Bronchial epithelial cell (primary cell): ENCODE data around the gene NELL1. TPM values are rescaled to one million over a fixed set of nuclear protein-coding genes. Genes with fewer than 3 reads are reported as not detected.

ENCODE experiments used
- DNase-seq: peaks from one replicate; pipeline ENCODE4 v3.0.0-alpha.2; 2010; ENCODE audit warnings: low read depth
- FAIRE-seq: peaks from 2 replicates; lab custom pipeline; 2011; peaks lifted over from hg19 to GRCh38; lab: Jason Lieb, UNC
- H3K27me3 ChIP-seq: 2 replicates; pipeline ENCODE4 v1.5.1; 2011; ENCODE audit warnings: low read length; ENCODE audit not compliant: control insufficient read depth, insufficient read depth
- H3K36me3 ChIP-seq: 2 replicates; pipeline ENCODE4 v1.5.1; 2011; ENCODE audit warnings: low read length; ENCODE audit not compliant: control insufficient read depth, insufficient read depth
- H3K4me3 ChIP-seq: 2 replicates; pipeline ENCODE4 v1.5.1; 2011; ENCODE audit warnings: mild to moderate bottlenecking, low read depth, low read length, control low read depth
- total RNA-seq: library from RNA; depleted of rRNA; stranded (reverse); fragments of >200 nt; gene quantifications from 2 replicates; pipeline ENCODE4 v1.2.1, GENCODE V29; 2014
- TF ChIP-seq, protein P1 (sequence below): IDR thresholded peaks from 2 replicates; pipeline ENCODE4 v1.5.1; 2011; ENCODE audit warnings: mild to moderate bottlenecking, moderate library complexity, low read length, control low read depth, inconsistent platforms; ENCODE audit not compliant: insufficient read depth, severe bottlenecking

NELL1 gene
- total RNA-seq, 1 donor from 2014 or later = not detected

DNA sequence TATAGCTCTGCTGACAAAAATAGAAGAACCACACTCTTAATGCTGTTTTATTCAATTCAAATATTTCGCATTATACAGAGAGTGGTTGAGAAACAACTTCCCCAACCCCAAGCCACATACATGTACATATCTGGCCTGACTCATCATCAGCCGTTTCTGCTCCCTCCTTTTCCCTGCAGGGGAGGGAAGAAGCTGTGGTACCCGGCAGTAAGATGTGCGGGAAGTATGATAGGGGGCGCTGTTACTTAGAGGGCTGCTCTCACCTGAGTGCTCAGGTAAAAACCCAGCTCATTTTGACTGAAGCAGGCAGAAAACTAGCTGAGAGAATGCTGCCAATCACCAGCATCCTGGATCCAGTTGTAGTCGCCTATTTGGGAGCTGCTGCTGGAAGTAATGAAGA, 85.5 kb downstream of the NELL1 start:
- H3K36me3 ChIP-seq = no peaks in the 10 kb centered on the region
- no peak for FAIRE-seq
- no peaks in the 10 kb centered on the region for H3K27me3 ChIP-seq
- DNase-seq = peak; percentile 37
- TF ChIP-seq, protein P1, sequence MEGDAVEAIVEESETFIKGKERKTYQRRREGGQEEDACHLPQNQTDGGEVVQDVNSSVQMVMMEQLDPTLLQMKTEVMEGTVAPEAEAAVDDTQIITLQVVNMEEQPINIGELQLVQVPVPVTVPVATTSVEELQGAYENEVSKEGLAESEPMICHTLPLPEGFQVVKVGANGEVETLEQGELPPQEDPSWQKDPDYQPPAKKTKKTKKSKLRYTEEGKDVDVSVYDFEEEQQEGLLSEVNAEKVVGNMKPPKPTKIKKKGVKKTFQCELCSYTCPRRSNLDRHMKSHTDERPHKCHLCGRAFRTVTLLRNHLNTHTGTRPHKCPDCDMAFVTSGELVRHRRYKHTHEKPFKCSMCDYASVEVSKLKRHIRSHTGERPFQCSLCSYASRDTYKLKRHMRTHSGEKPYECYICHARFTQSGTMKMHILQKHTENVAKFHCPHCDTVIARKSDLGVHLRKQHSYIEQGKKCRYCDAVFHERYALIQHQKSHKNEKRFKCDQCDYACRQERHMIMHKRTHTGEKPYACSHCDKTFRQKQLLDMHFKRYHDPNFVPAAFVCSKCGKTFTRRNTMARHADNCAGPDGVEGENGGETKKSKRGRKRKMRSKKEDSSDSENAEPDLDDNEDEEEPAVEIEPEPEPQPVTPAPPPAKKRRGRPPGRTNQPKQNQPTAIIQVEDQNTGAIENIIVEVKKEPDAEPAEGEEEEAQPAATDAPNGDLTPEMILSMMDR = no peak
- H3K4me3 ChIP-seq = no peak overlapping the region

DNA sequence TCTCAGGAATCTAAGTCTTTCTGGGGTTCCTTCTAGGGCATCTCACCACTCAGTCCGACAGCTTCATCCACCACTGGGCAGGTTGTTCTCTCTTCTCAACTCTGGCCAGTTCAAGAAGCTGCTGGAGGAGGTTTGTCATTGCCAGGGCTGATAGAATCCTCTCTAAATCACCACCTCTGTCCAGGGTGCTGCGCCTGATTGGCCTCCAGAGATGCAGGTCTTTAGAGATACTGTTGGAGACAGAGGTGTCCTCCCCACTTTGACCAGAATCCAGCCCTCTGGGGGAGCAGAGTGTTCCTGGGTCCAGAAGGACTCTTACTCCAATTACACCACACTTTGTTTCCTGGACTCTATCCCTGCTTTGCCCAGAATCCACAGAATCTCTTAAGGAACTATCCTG, 90.2 kb downstream of the NELL1 start:
- Histone ChIP-seq H3K4me3 (no peak overlapping the region), H3K36me3 (no peaks in the 10 kb centered on the region), H3K27me3 (no peaks in the 10 kb centered on the region)
- FAIRE-seq (no peak), DNase-seq (no peak)
- TF ChIP-seq, protein P1 = no peak

DNA sequence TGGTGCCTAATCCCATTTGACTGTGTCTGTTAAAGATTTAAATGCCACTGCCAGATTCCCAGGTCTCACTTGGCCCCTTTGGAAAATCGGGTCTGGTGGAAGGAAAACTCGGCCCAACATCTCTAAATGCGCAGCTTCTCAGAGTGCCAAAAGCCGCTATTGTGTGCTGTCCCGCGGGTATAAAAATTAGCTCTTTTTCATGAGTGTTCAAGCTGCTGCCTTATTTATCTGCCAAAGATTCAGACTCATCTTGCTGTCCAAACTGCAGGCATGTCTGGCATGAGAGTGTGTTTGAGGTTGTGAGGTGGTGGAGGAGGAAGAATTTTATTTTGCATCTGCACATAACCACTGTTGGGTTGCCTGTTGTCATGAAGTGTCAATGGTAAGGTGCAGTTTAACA, 91.4 kb downstream of the NELL1 start:
- DNase-seq (no peak), FAIRE-seq (no peak)
- Histone ChIP-seq H3K4me3 (no peak overlapping the region), H3K27me3 (no peaks in the 10 kb centered on the region), H3K36me3 (no peaks in the 10 kb centered on the region)
- TF ChIP-seq, protein P1 = no peak

DNA sequence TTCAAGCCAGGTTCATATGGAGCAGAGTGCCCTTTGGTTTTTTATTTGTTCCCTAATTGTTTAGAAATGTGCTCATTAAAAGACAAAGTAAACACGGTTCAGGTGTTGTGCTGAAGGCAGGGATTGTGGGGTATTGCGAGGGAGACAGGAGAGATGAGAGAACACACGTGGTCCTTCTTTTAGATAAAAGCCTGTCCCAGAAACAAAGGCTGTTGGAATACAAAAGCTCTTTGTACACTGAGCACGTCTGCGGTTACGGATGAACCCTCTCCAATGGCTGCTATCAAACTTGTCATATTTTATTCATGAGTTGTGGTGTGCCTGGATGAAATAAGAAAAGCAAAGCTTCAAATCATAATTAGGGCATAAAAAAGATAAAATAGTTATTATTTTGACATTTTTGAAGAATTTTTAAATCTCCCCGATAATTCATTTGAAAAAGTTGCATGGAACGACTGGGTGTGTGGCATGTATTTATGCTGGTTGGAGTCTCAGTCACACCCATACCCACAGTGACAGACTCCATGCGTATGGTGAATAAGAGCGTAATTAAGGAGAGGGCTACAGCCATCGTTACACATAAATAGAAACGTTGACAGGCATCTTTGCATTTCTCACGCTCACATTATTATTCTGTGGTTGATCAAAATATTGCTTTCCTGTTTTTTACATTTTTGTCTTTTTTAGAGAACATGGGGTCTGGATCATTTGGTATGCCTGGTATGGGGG, 92.9 kb downstream of the NELL1 start:
- TF ChIP-seq, protein P1 = no peak
- Histone ChIP-seq H3K36me3 (no peaks in the 10 kb centered on the region), H3K27me3 (no peaks in the 10 kb centered on the region), H3K4me3 (no peak overlapping the region)
- no peak for DNase-seq
- no peak for FAIRE-seq

DNA sequence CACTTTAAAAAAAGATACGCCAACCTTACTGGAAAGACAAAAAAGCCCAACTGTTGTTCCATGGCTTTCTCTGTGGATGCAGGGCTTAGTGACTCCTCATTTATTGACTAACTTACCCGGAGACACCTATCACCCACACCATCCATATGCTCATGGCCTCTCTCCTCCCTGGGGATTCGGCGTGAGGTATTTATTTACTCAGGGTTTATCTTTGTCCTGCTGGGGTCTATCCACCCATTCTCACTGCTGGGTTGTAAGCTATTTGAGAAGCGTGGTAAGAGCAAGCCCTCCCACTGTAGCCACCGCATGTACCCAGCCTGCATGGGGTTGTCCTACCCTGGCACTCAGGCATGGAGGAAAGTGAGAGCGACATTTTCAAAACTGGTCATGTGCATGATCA, 93.6 kb downstream of the NELL1 start:
- no peak for DNase-seq
- TF ChIP-seq, protein P1 = no peak
- no peaks in the 10 kb centered on the region for H3K27me3 ChIP-seq
- H3K4me3 ChIP-seq = no peak overlapping the region
- peak; percentile 77 for FAIRE-seq
- H3K36me3 ChIP-seq = no peaks in the 10 kb centered on the region

DNA sequence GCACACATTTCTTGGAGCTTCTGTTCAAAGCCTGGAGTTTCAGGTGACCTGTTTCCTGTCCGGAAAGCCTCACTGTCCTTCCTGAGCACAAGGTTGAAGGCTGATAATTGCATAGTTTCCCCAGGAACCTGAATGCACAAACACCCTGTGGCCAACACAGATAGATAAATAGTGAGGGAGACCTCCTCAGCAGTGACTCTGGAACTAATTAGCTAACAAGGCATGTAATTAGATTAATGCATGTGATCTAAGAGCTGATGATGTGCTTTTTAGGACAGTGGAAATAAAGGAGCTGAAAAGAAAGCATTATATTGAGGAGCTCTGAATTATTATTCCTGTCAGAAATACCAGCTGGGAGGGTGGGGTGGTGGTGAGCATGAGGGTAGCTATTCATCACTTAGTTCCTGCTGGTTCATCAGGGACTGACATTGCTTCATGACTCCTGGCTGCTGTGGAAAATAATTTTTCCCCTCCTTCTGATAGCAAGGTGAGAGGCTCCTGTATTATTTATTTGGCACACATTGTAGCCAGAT, 101.1 kb downstream of the NELL1 start:
- Histone ChIP-seq H3K27me3 (no peaks in the 10 kb centered on the region), H3K4me3 (no peak overlapping the region), H3K36me3 (no peaks in the 10 kb centered on the region)
- TF ChIP-seq, protein P1 = no peak
- DNase-seq = no peak
- FAIRE-seq = no peak
